HUES6 (cell line): Measurements from ENCODE around the gene ABCC9.

Experiments used
- H3K27ac ChIP-seq: 2 replicates; pipeline ENCODE4 v1.7.0; 2013; ENCODE audit warnings: low read depth, mild to moderate bottlenecking, low read length, inconsistent platforms
- H3K27me3 ChIP-seq: 2 replicates; pipeline ENCODE4 v1.6.1; 2013; ENCODE audit warnings: low read length; ENCODE audit not compliant: control insufficient read depth, insufficient read depth
- H3K36me3 ChIP-seq: 2 replicates; pipeline ENCODE4 v1.6.1; 2013; ENCODE audit warnings: low read length; ENCODE audit not compliant: control insufficient read depth, insufficient read depth
- H3K4me1 ChIP-seq: 2 replicates; pipeline ENCODE4 v1.6.1; 2013; ENCODE audit warnings: low read length; ENCODE audit not compliant: control insufficient read depth, insufficient read depth
- H3K4me3 ChIP-seq: 2 replicates; pipeline ENCODE4 v1.5.1; 2013; ENCODE audit warnings: low read depth, low read length
- H3K9ac ChIP-seq: one replicate; pipeline ENCODE4 v1.6.1; 2013; ENCODE audit warnings: mild to moderate bottlenecking, low read length
- H3K9me3 ChIP-seq: 2 replicates; pipeline ENCODE4 v1.6.1; 2013; ENCODE audit warnings: low read depth, low read length; ENCODE audit not compliant: control insufficient read depth, insufficient read depth

ABCC9 gene

GRCh38 chr12:21971344-21971743 lies 30.1 kb upstream of the ABCC9 start:
- H3K4me1 ChIP-seq, result peaks cover 9% of the 10 kb centered on the region
- H3K27ac ChIP-seq, result no peak overlapping the region
- H3K36me3 ChIP-seq, result no peaks in the 10 kb centered on the region
- H3K9ac ChIP-seq, result no peak overlapping the region
- H3K27me3 ChIP-seq, result no peaks in the 10 kb centered on the region
- H3K9me3 ChIP-seq, result no peaks in the 10 kb centered on the region
- no peak overlapping the region for H3K4me3 ChIP-seq

GRCh38 chr12:21962821-21963220 lies 21.6 kb upstream of the ABCC9 start:
- no peaks in the 10 kb centered on the region for H3K4me1 ChIP-seq
- no peaks in the 10 kb centered on the region for H3K9me3 ChIP-seq
- H3K9ac ChIP-seq, result no peak overlapping the region
- no peak overlapping the region for H3K27ac ChIP-seq
- no peak overlapping the region for H3K4me3 ChIP-seq
- H3K27me3 ChIP-seq, result no peaks in the 10 kb centered on the region
- no peaks in the 10 kb centered on the region for H3K36me3 ChIP-seq

- H3K27ac ChIP-seq, result no peak overlapping the region
Measured at GRCh38 chr12:21962236-21962635, 21.0 kb upstream of the ABCC9 start.

GRCh38 chr12:21950649-21951048 lies 9.4 kb upstream of the ABCC9 start:
- H3K27ac ChIP-seq, result no peak overlapping the region
- H3K27me3 ChIP-seq, result no peaks in the 10 kb centered on the region
- no peak overlapping the region for H3K4me3 ChIP-seq
- H3K9ac ChIP-seq, result no peak overlapping the region
- no peaks in the 10 kb centered on the region for H3K4me1 ChIP-seq
- H3K9me3 ChIP-seq, result peaks cover 8% of the 10 kb centered on the region; the same call in 1 of the 2 replicates
- no peaks in the 10 kb centered on the region for H3K36me3 ChIP-seq

More at GRCh38 chr12:21962236-21962635, 21.0 kb upstream of the ABCC9 start:
- Histone ChIP-seq H3K4me1 (no peaks in the 10 kb centered on the region), H3K9ac (no peak overlapping the region), H3K4me3 (no peak overlapping the region), H3K27me3 (no peaks in the 10 kb centered on the region), H3K36me3 (no peaks in the 10 kb centered on the region), H3K9me3 (no peaks in the 10 kb centered on the region)

- H3K4me3 ChIP-seq, result no peak overlapping the region
- no peak overlapping the region for H3K27ac ChIP-seq
- H3K27me3 ChIP-seq, result no peaks in the 10 kb centered on the region
- peaks cover 8% of the 10 kb centered on the region; the same call in 1 of the 2 replicates for H3K9me3 ChIP-seq
- H3K4me1 ChIP-seq, result no peaks in the 10 kb centered on the region
- no peaks in the 10 kb centered on the region for H3K36me3 ChIP-seq
- no peak overlapping the region for H3K9ac ChIP-seq
Measured at GRCh38 chr12:21949036-21949435, 7.8 kb upstream of the ABCC9 start.

- no peaks in the 10 kb centered on the region for H3K36me3 ChIP-seq
- H3K9me3 ChIP-seq, result peaks cover 8% of the 10 kb centered on the region; the same call in 1 of the 2 replicates
- H3K4me1 ChIP-seq, result no peaks in the 10 kb centered on the region
- H3K27me3 ChIP-seq, result peaks cover 12% of the 10 kb centered on the region
- H3K4me3 ChIP-seq, result no peak overlapping the region
- H3K9ac ChIP-seq, result no peak overlapping the region
- H3K27ac ChIP-seq, result no peak overlapping the region
Measured at GRCh38 chr12:21946983-21947382, 5.8 kb upstream of the ABCC9 start.

- H3K27ac ChIP-seq, result no peak overlapping the region
- peaks cover 32% of the 10 kb centered on the region for H3K27me3 ChIP-seq
- no peak overlapping the region for H3K4me3 ChIP-seq
- no peaks in the 10 kb centered on the region for H3K4me1 ChIP-seq
- H3K9ac ChIP-seq, result no peak overlapping the region
- no peaks in the 10 kb centered on the region for H3K9me3 ChIP-seq
- H3K36me3 ChIP-seq, result no peaks in the 10 kb centered on the region
Measured at GRCh38 chr12:21945002-21945401, 3.8 kb upstream of the ABCC9 start.

- Histone ChIP-seq H3K9ac (no peak overlapping the region), H3K4me1 (no peaks in the 10 kb centered on the region), H3K27ac (no peak overlapping the region), H3K4me3 (peak overlapping the region; percentile 77), H3K36me3 (no peaks in the 10 kb centered on the region), H3K27me3 (peaks cover 47% of the 10 kb centered on the region), H3K9me3 (no peaks in the 10 kb centered on the region)
Measured at GRCh38 chr12:21942377-21942703, 1.1 kb upstream of the ABCC9 start.

GRCh38 chr12:21941506-21942376 lies 515 bp upstream of the ABCC9 start:
- Histone ChIP-seq H3K9me3 (no peaks in the 10 kb centered on the region), H3K4me3 (peak overlapping the region; percentile 77), H3K9ac (no peak overlapping the region), H3K27ac (no peak overlapping the region), H3K4me1 (no peaks in the 10 kb centered on the region), H3K27me3 (peaks cover 47% of the 10 kb centered on the region), H3K36me3 (no peaks in the 10 kb centered on the region)

GRCh38 chr12:21939435-21939834 lies 1.8 kb downstream of the ABCC9 start:
- H3K9ac ChIP-seq, result no peak overlapping the region

GRCh38 chr12:21938879-21939278 lies 2.3 kb downstream of the ABCC9 start:
- no peaks in the 10 kb centered on the region for H3K36me3 ChIP-seq
- H3K27me3 ChIP-seq, result peaks cover 47% of the 10 kb centered on the region

More at GRCh38 chr12:21939435-21939834, 1.8 kb downstream of the ABCC9 start:
- Histone ChIP-seq H3K27ac (no peak overlapping the region), H3K9me3 (no peaks in the 10 kb centered on the region), H3K4me1 (no peaks in the 10 kb centered on the region), H3K36me3 (no peaks in the 10 kb centered on the region), H3K27me3 (peaks cover 47% of the 10 kb centered on the region), H3K4me3 (no peak overlapping the region)

More at GRCh38 chr12:21938879-21939278, 2.3 kb downstream of the ABCC9 start:
- H3K9me3 ChIP-seq, result no peaks in the 10 kb centered on the region
- H3K4me1 ChIP-seq, result no peaks in the 10 kb centered on the region
- H3K9ac ChIP-seq, result no peak overlapping the region
- no peak overlapping the region for H3K4me3 ChIP-seq
- H3K27ac ChIP-seq, result no peak overlapping the region
